HAP-1 (cell line): Measurements from ENCODE around the gene NEK7.
"Not testable (repeated sequence)": the region's sequence is repeated elsewhere in the genome, so short reads cannot be mapped to it uniquely, and the experiment has no call there.

Source experiments
- DNase-seq, 2 experiments: peaks; one replicate each; pipeline ENCODE4 v3.0.0-alpha.2; 2016 to 2020; ENCODE audit warnings: low spot score in 2 of 2
- H3K27me3 ChIP-seq: fragments of 250-450 bp; sonication (Bioruptor Pico); 2 replicates; pipeline ENCODE4 v1.5.1; 2020; ENCODE audit warnings: low read depth, mild to moderate bottlenecking, moderate library complexity
- H3K36me3 ChIP-seq: fragments of 250-450 bp; sonication (Bioruptor Pico); replicated peaks from 2 replicates; pipeline ENCODE4 v1.5.1; 2020; ENCODE audit warnings: mild to moderate bottlenecking
- H3K4me1 ChIP-seq: fragments of 250-450 bp; sonication (Bioruptor Pico); 2 replicates; pipeline ENCODE4 v1.5.1; 2020; ENCODE audit warnings: mild to moderate bottlenecking
- H3K4me3 ChIP-seq: fragments of 250-450 bp; sonication (Bioruptor Pico); 2 replicates; pipeline ENCODE4 v1.5.1; 2020; ENCODE audit warnings: mild to moderate bottlenecking, moderate library complexity
- H3K9me3 ChIP-seq: fragments of 250-450 bp; sonication (Bioruptor Pico); 2 replicates; pipeline ENCODE4 v1.5.1; 2020; ENCODE audit warnings: mild to moderate bottlenecking, moderate library complexity
- in situ Hi-C: fragments of 300-500 bp; cut with MboI; formaldehyde crosslinking; loops from 3 replicates; pipeline ENCODE4 v1.14.3; 2020; ENCODE audit warnings: low sequenced_read_pairs, inconsistent platforms, mixed read lengths

Gene NEK7

GRCh38 chr1:198187973-198188588 is 31.3 kb downstream of the NEK7 start:
- H3K4me1 ChIP-seq, result no peaks in the 10 kb centered on the region
- DNase-seq, result no peak
- H3K9me3 ChIP-seq, result no peaks in the 10 kb centered on the region
- no peaks in the 10 kb centered on the region for H3K27me3 ChIP-seq
- H3K4me3 ChIP-seq, result no peak overlapping the region
- H3K36me3 ChIP-seq, result no peaks in the 10 kb centered on the region
- in situ Hi-C loops, result no loop called here

GRCh38 chr1:198191117-198191516 is 34.3 kb downstream of the NEK7 start:
- Histone ChIP-seq H3K27me3 (no peaks in the 10 kb centered on the region), H3K4me3 (no peak overlapping the region), H3K4me1 (no peaks in the 10 kb centered on the region), H3K9me3 (no peaks in the 10 kb centered on the region), H3K36me3 (no peaks in the 10 kb centered on the region)
- in situ Hi-C loops, result no loop called here
- no peak for DNase-seq

GRCh38 chr1:198193871-198194270 is 37.1 kb downstream of the NEK7 start:
- H3K27me3 ChIP-seq, H3K36me3 ChIP-seq, DNase-seq, H3K4me3 ChIP-seq, H3K9me3 ChIP-seq, in situ Hi-C loops, H3K4me1 ChIP-seq: not testable (repeated sequence)

GRCh38 chr1:198196630-198197029 is 39.8 kb downstream of the NEK7 start:
- no peak for DNase-seq
- in situ Hi-C loops, result no loop called here
- Histone ChIP-seq H3K4me1 (peaks cover 9% of the 10 kb centered on the region), H3K36me3 (no peaks in the 10 kb centered on the region), H3K9me3 (no peaks in the 10 kb centered on the region), H3K4me3 (no peak overlapping the region), H3K27me3 (no peaks in the 10 kb centered on the region)

GRCh38 chr1:198197285-198197684 is 40.5 kb downstream of the NEK7 start:
- in situ Hi-C loops, result no loop called here
- H3K4me3 ChIP-seq, result no peak overlapping the region
- peaks cover 9% of the 10 kb centered on the region for H3K4me1 ChIP-seq
- no peaks in the 10 kb centered on the region for H3K27me3 ChIP-seq
- no peaks in the 10 kb centered on the region for H3K36me3 ChIP-seq
- DNase-seq, result no peak
- no peaks in the 10 kb centered on the region for H3K9me3 ChIP-seq

- Histone ChIP-seq H3K9me3 (no peaks in the 10 kb centered on the region), H3K36me3 (no peaks in the 10 kb centered on the region), H3K27me3 (no peaks in the 10 kb centered on the region), H3K4me1 (peaks cover 9% of the 10 kb centered on the region), H3K4me3 (no peak overlapping the region)
- in situ Hi-C loops, result no loop called here
- DNase-seq, result peak in 1 of 2 experiments; percentile 12
These were observed 42.3 kb downstream of the NEK7 start for GRCh38 chr1:198199105-198199504.

GRCh38 chr1:198201956-198202784 is 45.4 kb downstream of the NEK7 start:
- in situ Hi-C loops, result no loop called here
- H3K4me3 ChIP-seq, result no peak overlapping the region

GRCh38 chr1:198203434-198203833 is 46.6 kb downstream of the NEK7 start:
- no peak for DNase-seq

More at GRCh38 chr1:198201956-198202784, 45.4 kb downstream of the NEK7 start:
- Histone ChIP-seq H3K27me3 (no peaks in the 10 kb centered on the region), H3K9me3 (no peaks in the 10 kb centered on the region), H3K36me3 (no peaks in the 10 kb centered on the region), H3K4me1 (peaks cover 9% of the 10 kb centered on the region)
- DNase-seq, result no peak

GRCh38 chr1:198205016-198205684 is 48.4 kb downstream of the NEK7 start:
- Histone ChIP-seq H3K4me3 (no peak overlapping the region), H3K4me1 (no peaks in the 10 kb centered on the region)
- in situ Hi-C loops, result no loop called here

More at GRCh38 chr1:198203434-198203833, 46.6 kb downstream of the NEK7 start:
- H3K36me3 ChIP-seq, result no peaks in the 10 kb centered on the region
- H3K4me1 ChIP-seq, result peaks cover 9% of the 10 kb centered on the region
- no peaks in the 10 kb centered on the region for H3K27me3 ChIP-seq
- H3K9me3 ChIP-seq, result no peaks in the 10 kb centered on the region
- in situ Hi-C loops, result no loop called here
- H3K4me3 ChIP-seq, result no peak overlapping the region

GRCh38 chr1:198206292-198206691 is 49.5 kb downstream of the NEK7 start:
- H3K27me3 ChIP-seq, result no peaks in the 10 kb centered on the region
- H3K4me1 ChIP-seq, result no peaks in the 10 kb centered on the region
- in situ Hi-C loops, result no loop called here

More at GRCh38 chr1:198205016-198205684, 48.4 kb downstream of the NEK7 start:
- no peaks in the 10 kb centered on the region for H3K27me3 ChIP-seq
- H3K9me3 ChIP-seq, result no peaks in the 10 kb centered on the region
- DNase-seq, result no peak
- H3K36me3 ChIP-seq, result no peaks in the 10 kb centered on the region

GRCh38 chr1:198211696-198212095 is 54.9 kb downstream of the NEK7 start:
- in situ Hi-C loops, result no loop called here
- H3K27me3 ChIP-seq, result no peaks in the 10 kb centered on the region
- H3K4me3 ChIP-seq, result no peak overlapping the region
- H3K9me3 ChIP-seq, result peaks cover 10% of the 10 kb centered on the region; the same call in 1 of the 2 replicates
- DNase-seq, result no peak
- no peaks in the 10 kb centered on the region for H3K36me3 ChIP-seq
- no peaks in the 10 kb centered on the region for H3K4me1 ChIP-seq

More at GRCh38 chr1:198206292-198206691, 49.5 kb downstream of the NEK7 start:
- Histone ChIP-seq H3K36me3 (no peaks in the 10 kb centered on the region), H3K4me3 (no peak overlapping the region), H3K9me3 (no peaks in the 10 kb centered on the region)
- DNase-seq, result no peak

GRCh38 chr1:198212126-198212525 is 55.3 kb downstream of the NEK7 start:
- Histone ChIP-seq H3K4me3 (no peak overlapping the region), H3K4me1 (no peaks in the 10 kb centered on the region), H3K27me3 (no peaks in the 10 kb centered on the region), H3K36me3 (no peaks in the 10 kb centered on the region), H3K9me3 (peaks cover 10% of the 10 kb centered on the region; the same call in 1 of the 2 replicates)
- in situ Hi-C loops, result no loop called here
- no peak for DNase-seq

- Histone ChIP-seq H3K4me3 (no peak overlapping the region), H3K27me3 (no peaks in the 10 kb centered on the region), H3K4me1 (no peaks in the 10 kb centered on the region), H3K9me3 (peaks cover 10% of the 10 kb centered on the region; the same call in 1 of the 2 replicates), H3K36me3 (no peaks in the 10 kb centered on the region)
- in situ Hi-C loops, result no loop called here
- no peak for DNase-seq
These were observed 55.9 kb downstream of the NEK7 start for GRCh38 chr1:198212675-198213074.

- Histone ChIP-seq H3K27me3 (no peaks in the 10 kb centered on the region), H3K9me3 (peaks cover 10% of the 10 kb centered on the region; the same call in 1 of the 2 replicates), H3K4me1 (no peaks in the 10 kb centered on the region), H3K36me3 (no peaks in the 10 kb centered on the region), H3K4me3 (no peak overlapping the region)
- DNase-seq, result no peak
- in situ Hi-C loops, result no loop called here
These were observed 58.1 kb downstream of the NEK7 start for GRCh38 chr1:198214924-198215323.
